HG02759 (cell line): ENCODE measurements around the gene IQCK.

Experiments used
- ATAC-seq: cut with Tn5 transposase; IDR thresholded peaks from one replicate; pipeline ENCODE4 v1.9.1; 2021; ENCODE audit warnings: mild to moderate bottlenecking, moderate library complexity; ENCODE audit not compliant: unreplicated experiment

The IQCK gene

GRCh38 chr16:19698480-19699465 lies 19.3 kb upstream of the IQCK start:
- ATAC-seq: no peak

GRCh38 chr16:19699472-19699871 lies 18.6 kb upstream of the IQCK start:
- no peak for ATAC-seq

- no peak for ATAC-seq
Observed at GRCh38 chr16:19700319-19700781, 17.7 kb upstream of the IQCK start.

- no peak for ATAC-seq
Observed at GRCh38 chr16:19701091-19701490, 17.0 kb upstream of the IQCK start.

- no peak for ATAC-seq
Observed at GRCh38 chr16:19703172-19703889, 14.7 kb upstream of the IQCK start.

GRCh38 chr16:19704321-19705145 lies 13.5 kb upstream of the IQCK start:
- no peak for ATAC-seq

- ATAC-seq: no peak
Observed at GRCh38 chr16:19705146-19705501, 12.9 kb upstream of the IQCK start.

- ATAC-seq: no peak
Observed at GRCh38 chr16:19705843-19706242, 12.2 kb upstream of the IQCK start.

- ATAC-seq: no peak
Observed at GRCh38 chr16:19706846-19707245, 11.2 kb upstream of the IQCK start.

GRCh38 chr16:19707569-19708295 lies 10.3 kb upstream of the IQCK start:
- ATAC-seq: no peak

GRCh38 chr16:19708296-19709205 lies 9.5 kb upstream of the IQCK start:
- ATAC-seq: no peak

- no peak for ATAC-seq
Observed at GRCh38 chr16:19709381-19710136, 8.5 kb upstream of the IQCK start.

GRCh38 chr16:19710191-19710908 lies 7.7 kb upstream of the IQCK start:
- no peak for ATAC-seq

GRCh38 chr16:19710991-19711545 lies 7.0 kb upstream of the IQCK start:
- ATAC-seq: no peak

- no peak for ATAC-seq
Observed at GRCh38 chr16:19711643-19712042, 6.4 kb upstream of the IQCK start.

GRCh38 chr16:19712418-19713058 lies 5.5 kb upstream of the IQCK start:
- no peak for ATAC-seq

GRCh38 chr16:19713697-19714096 lies 4.4 kb upstream of the IQCK start:
- no peak for ATAC-seq
